GM19025 (cell line): ENCODE measurements around the gene CYP1A2.

ENCODE experiments used
- ATAC-seq: cut with Tn5 transposase; IDR thresholded peaks from one replicate; pipeline ENCODE4 v1.9.1; 2021; ENCODE audit warnings: mild to moderate bottlenecking, low read depth, moderate library complexity; ENCODE audit not compliant: unreplicated experiment

CYP1A2 gene

DNA sequence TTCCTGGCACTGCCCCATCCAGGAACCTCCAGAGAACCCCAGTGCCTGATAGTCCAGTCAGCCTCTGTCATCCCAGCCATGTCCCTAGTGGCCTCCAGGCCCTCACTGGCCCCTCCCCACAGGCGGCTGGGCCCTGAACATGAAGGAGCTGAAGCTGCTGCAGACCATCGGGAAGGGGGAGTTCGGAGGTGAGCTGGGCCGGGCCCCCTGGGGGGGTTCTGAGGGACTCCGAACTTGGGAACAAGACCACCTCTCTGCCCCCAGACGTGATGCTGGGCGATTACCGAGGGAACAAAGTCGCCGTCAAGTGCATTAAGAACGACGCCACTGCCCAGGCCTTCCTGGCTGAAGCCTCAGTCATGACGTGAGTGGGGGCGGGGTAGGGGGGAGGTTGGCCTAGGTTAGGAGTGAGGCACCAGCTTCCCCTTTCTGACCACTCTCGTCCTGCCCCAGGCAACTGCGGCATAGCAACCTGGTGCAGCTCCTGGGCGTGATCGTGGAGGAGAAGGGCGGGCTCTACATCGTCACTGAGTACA is 52.0 kb downstream of the CYP1A2 start:
- no peak for ATAC-seq

DNA sequence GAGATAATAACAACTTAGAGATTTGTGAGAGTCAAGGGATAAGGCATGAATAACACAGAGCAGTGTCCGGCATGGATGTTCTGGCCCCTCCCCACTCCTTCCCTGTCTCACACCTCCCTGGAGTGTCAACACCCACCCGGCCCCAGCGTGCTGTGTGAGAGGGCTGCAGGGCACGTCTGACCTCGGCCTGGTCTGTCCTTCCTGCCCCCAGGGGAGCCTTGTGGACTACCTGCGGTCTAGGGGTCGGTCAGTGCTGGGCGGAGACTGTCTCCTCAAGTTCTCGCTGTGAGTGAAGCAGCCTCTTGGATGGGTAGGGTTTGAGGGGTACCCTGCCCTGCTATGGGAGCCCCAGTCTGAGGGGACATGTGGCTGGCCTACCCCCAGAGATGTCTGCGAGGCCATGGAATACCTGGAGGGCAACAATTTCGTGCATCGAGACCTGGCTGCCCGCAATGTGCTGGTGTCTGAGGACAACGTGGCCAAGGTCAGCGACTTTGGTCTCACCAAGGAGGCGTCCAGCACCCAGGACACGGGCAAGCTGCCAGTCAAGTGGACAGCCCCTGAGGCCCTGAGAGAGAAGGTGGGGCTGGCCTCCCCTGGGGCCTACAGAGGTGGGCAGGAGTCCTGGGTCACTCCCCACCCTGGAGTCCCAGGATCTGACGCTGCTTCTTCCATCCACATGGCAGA is 52.8 kb downstream of the CYP1A2 start:
- ATAC-seq, result no peak

DNA sequence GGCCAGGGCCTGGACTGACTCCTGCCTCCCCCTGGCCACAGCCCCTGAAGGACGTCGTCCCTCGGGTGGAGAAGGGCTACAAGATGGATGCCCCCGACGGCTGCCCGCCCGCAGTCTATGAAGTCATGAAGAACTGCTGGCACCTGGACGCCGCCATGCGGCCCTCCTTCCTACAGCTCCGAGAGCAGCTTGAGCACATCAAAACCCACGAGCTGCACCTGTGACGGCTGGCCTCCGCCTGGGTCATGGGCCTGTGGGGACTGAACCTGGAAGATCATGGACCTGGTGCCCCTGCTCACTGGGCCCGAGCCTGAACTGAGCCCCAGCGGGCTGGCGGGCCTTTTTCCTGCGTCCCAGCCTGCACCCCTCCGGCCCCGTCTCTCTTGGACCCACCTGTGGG is 53.6 kb downstream of the CYP1A2 start:
- no peak for ATAC-seq

DNA sequence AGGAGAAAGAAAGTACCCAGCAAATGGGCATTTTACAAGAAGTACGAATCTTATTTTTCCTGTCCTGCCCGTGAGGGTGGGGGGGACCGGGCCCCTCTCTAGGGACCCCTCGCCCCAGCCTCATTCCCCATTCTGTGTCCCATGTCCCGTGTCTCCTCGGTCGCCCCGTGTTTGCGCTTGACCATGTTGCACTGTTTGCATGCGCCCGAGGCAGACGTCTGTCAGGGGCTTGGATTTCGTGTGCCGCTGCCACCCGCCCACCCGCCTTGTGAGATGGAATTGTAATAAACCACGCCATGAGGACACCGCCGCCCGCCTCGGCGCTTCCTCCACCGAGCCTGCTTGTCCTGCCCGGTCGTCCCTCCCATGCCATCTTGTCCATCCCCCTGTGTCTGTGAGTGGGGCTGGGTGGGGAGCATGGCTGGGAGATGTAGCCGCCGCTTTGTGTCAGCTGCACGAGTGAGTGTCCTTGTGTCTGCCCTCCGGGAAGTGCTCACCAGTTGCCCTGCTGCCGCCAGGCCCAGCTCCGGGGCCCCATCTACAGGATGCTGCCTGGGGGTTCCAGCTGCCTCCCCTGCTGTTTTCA is 54.3 kb downstream of the CYP1A2 start:
- ATAC-seq, result no peak

DNA sequence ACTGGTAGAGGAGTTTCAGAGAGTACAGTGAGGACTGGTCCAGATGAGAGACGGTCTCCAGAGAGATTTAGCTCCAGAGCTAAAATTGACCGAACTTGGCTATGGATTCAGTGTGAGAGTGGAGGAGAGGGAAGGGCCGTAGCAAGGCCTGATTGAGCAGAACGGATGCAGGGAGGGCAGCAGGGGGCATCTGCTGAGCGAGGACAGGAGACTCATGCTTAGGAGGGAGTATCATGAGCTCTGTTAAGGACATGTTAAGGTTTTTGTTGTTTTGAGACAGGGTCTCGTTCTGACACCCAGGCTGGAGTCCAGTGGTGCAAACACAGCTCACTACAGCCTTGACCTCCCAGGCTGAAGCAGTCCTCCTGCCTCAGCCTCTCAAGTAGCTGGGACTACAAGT is 56.3 kb downstream of the CYP1A2 start:
- no peak for ATAC-seq
